Astrocyte (in vitro differentiated cells and primary cell): ENCODE results near the gene NEBL.

Source experiments
- EZH2 ChIP-seq: IDR thresholded peaks from 2 replicates; pipeline ENCODE4 v1.6.1; 2012; ENCODE audit warnings: mild to moderate bottlenecking, low read length, inconsistent platforms; ENCODE audit not compliant: insufficient read depth
- TF ChIP-seq, protein P1 (sequence below): IDR thresholded peaks from 2 replicates; pipeline ENCODE4 v1.5.1; 2011; ENCODE audit warnings: low read depth, mild to moderate bottlenecking, inconsistent platforms, low read length, moderate library complexity; ENCODE audit not compliant: insufficient read depth

- TF ChIP-seq, protein P1, sequence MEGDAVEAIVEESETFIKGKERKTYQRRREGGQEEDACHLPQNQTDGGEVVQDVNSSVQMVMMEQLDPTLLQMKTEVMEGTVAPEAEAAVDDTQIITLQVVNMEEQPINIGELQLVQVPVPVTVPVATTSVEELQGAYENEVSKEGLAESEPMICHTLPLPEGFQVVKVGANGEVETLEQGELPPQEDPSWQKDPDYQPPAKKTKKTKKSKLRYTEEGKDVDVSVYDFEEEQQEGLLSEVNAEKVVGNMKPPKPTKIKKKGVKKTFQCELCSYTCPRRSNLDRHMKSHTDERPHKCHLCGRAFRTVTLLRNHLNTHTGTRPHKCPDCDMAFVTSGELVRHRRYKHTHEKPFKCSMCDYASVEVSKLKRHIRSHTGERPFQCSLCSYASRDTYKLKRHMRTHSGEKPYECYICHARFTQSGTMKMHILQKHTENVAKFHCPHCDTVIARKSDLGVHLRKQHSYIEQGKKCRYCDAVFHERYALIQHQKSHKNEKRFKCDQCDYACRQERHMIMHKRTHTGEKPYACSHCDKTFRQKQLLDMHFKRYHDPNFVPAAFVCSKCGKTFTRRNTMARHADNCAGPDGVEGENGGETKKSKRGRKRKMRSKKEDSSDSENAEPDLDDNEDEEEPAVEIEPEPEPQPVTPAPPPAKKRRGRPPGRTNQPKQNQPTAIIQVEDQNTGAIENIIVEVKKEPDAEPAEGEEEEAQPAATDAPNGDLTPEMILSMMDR: no peak
- no peak for TF ChIP-seq EZH2
Measured at GRCh38 chr10:20797290-20797689, 99.8 kb downstream of the NEBL start.
